SK-N-SH (cell line): ENCODE data around the gene UGGT2. TPM values are rescaled to one million over a fixed set of nuclear protein-coding genes. Genes with fewer than 3 reads are reported as not detected.

Source experiments
- CTCF ChIA-PET: fragments of 300-600, 350-600 bp; formaldehyde crosslinking; extraction: SDS; loops from one replicate; lab custom pipeline; 2021; lab: Yijun Ruan, JAX
- POLR2A ChIA-PET: fragments of 350-600 bp; sonication (Branson Sonifier 250); formaldehyde crosslinking; extraction: SDS; loops from one replicate; lab custom pipeline; 2020; ENCODE audit warnings: antibody characterized with exemption, inconsistent platforms; lab: Yijun Ruan, JAX
- DNase-seq: peaks from one replicate; pipeline ENCODE4 v3.0.0; 2012
- H2AFZ ChIP-seq: fragments of 200-600 bp; sonication (generic); 2 replicates; pipeline ENCODE4 v1.8.1; 2016; ENCODE audit warnings: antibody characterized with exemption, mild to moderate bottlenecking, low read depth
- H3F3A ChIP-seq: fragments of 200-600 bp; sonication (generic); replicated peaks from 2 replicates; pipeline ENCODE3; 2016; ENCODE audit warnings: antibody characterized with exemption, mild to moderate bottlenecking; ENCODE audit not compliant: insufficient read depth
- H3K27ac ChIP-seq, 2 experiments: fragments of 200-500 bp in 1 of 2; fragments of 200-600 bp in 1 of 2; sonication (Bioruptor generic) in 1 of 2; sonication (generic), shearing (Covaris generic) in 1 of 2; 2 replicates each; pipeline versions ENCODE4 v1.5.1 to v1.6.1; 2014 to 2016; ENCODE audit warnings: low read depth in 2 of 2, inconsistent platforms in 1 of 2, low read length in 1 of 2, mild to moderate bottlenecking in 1 of 2, mixed read lengths in 1 of 2
- H3K27me3 ChIP-seq: fragments of 200-600 bp; sonication (generic), shearing (Covaris generic); 2 replicates; pipeline ENCODE4 v1.6.1; 2016; ENCODE audit warnings: mixed run types; ENCODE audit not compliant: insufficient read depth
- H3K36me3 ChIP-seq, 2 experiments: fragments of 200-500 bp in 1 of 2; fragments of 200-600 bp in 1 of 2; sonication (Bioruptor generic) in 1 of 2; sonication (generic) in 1 of 2; replicated peaks in 1 of 2; 2 replicates each; pipeline versions ENCODE3 to v1.5.1; 2014 to 2016; ENCODE audit warnings: low read length in 1 of 2, mild to moderate bottlenecking in 1 of 2; ENCODE audit not compliant: insufficient read depth in 2 of 2, control insufficient read depth in 1 of 2
- H3K4me1 ChIP-seq, 2 experiments: fragments of 200-500 bp in 1 of 2; fragments of 200-600 bp in 1 of 2; sonication (Bioruptor generic) in 1 of 2; sonication (generic), shearing (Covaris generic) in 1 of 2; 2 replicates each; pipeline versions ENCODE4 v1.5.1 to v1.6.1; 2014 to 2016; ENCODE audit warnings: low read depth in 1 of 2, low read length in 1 of 2, mixed run types in 1 of 2; ENCODE audit not compliant: insufficient read depth in 2 of 2, control insufficient read depth in 1 of 2
- H3K4me2 ChIP-seq: fragments of 200-600 bp; sonication (generic), shearing (Covaris generic); 2 replicates; pipeline ENCODE4 v1.6.1; 2017; ENCODE audit warnings: mixed run types
- H3K4me3 ChIP-seq, 2 experiments: fragments of 200-500 bp in 1 of 2; fragments of 200-600 bp in 1 of 2; sonication (Bioruptor generic) in 1 of 2; sonication (generic), shearing (Covaris generic) in 1 of 2; 2 replicates each; pipeline versions ENCODE4 v1.5.1 to v1.8.1; 2014 to 2016; ENCODE audit warnings: low read depth in 2 of 2, inconsistent platforms in 1 of 2, low read length in 1 of 2, mild to moderate bottlenecking in 1 of 2, mixed read lengths in 1 of 2, moderate library complexity in 1 of 2
- H3K79me2 ChIP-seq: fragments of 200-600 bp; sonication (generic); 2 replicates; pipeline ENCODE4 v1.8.1; 2017; ENCODE audit warnings: mild to moderate bottlenecking; ENCODE audit not compliant: insufficient read depth
- H3K9ac ChIP-seq: fragments of 200-600 bp; sonication (generic); 2 replicates; pipeline ENCODE4 v1.6.1; 2017; ENCODE audit warnings: mixed run types
- H3K9me2 ChIP-seq: fragments of 200-600 bp; sonication (generic); 2 replicates; pipeline ENCODE4 v1.6.1; 2017; ENCODE audit warnings: mixed run types
- H3K9me3 ChIP-seq: fragments of 200-600 bp; sonication (generic); 2 replicates; pipeline ENCODE4 v1.6.1; 2017; ENCODE audit warnings: mixed run types, mild to moderate bottlenecking, moderate library complexity
- H4K20me1 ChIP-seq: fragments of 200-600 bp; sonication (generic); 2 replicates; pipeline ENCODE4 v1.6.1; 2017; ENCODE audit warnings: mild to moderate bottlenecking, mixed run types; ENCODE audit not compliant: insufficient read depth
- ELF1 ChIP-seq: IDR thresholded peaks from 2 replicates; pipeline ENCODE4 v1.4.0; 2012
- FOXM1 ChIP-seq: IDR thresholded peaks from 2 replicates; pipeline ENCODE4 v1.4.0; 2012; ENCODE audit warnings: low read depth, mild to moderate bottlenecking
- GABPA ChIP-seq: IDR thresholded peaks from 2 replicates; pipeline ENCODE4 v1.4.0; 2012; ENCODE audit warnings: low read depth, mild to moderate bottlenecking
- JUND ChIP-seq: IDR thresholded peaks from 2 replicates; pipeline ENCODE4 v1.4.0; 2012
- MEF2A ChIP-seq: IDR thresholded peaks from 2 replicates; pipeline ENCODE4 v1.4.0; 2012; ENCODE audit warnings: low read depth, borderline replicate concordance
- TCF12 ChIP-seq: IDR thresholded peaks from 2 replicates; pipeline ENCODE4 v1.4.0; 2012
- whole genome bisulfite sequencing: methylation state at CpG from one replicate; pipeline ENCODE4 v1.1.6; 2017; ENCODE audit warnings: low lambda C conversion rate; 5-methylcytosine and 5-hydroxymethylcytosine counted together
- polyA plus RNA-seq, 3 experiments: library from polyadenylated mRNA; depleted of rRNA; stranded (reverse); fragments of >200 nt; gene quantifications; 2 replicates each; pipeline ENCODE4 v1.2.3, GENCODE V29; 2012
- TF ChIP-seq, protein P1 (sequence below): IDR thresholded peaks from 2 replicates; pipeline ENCODE4; 2012
- TF ChIP-seq, protein P2 (sequence below): IDR thresholded peaks from 2 replicates; pipeline ENCODE4 v1.4.0; 2012; ENCODE audit warnings: low read depth, borderline replicate concordance
- TF ChIP-seq, protein P3 (sequence below): fragments of 200-600 bp; sonication (generic); IDR thresholded peaks from 2 replicates; pipeline ENCODE4 v1.6.1; 2017; ENCODE audit warnings: antibody characterized with exemption, mild to moderate bottlenecking, moderate library complexity
- TF ChIP-seq, protein P4 (sequence below): IDR thresholded peaks from 2 replicates; pipeline ENCODE4 v1.6.1; 2012; ENCODE audit warnings: mild to moderate bottlenecking, low read depth, low read length, moderate library complexity

UGGT2 gene
- polyA plus RNA-seq, 1 of the 3 experiments (the other 2 are of a cell fraction), result 13.3 TPM

DNA sequence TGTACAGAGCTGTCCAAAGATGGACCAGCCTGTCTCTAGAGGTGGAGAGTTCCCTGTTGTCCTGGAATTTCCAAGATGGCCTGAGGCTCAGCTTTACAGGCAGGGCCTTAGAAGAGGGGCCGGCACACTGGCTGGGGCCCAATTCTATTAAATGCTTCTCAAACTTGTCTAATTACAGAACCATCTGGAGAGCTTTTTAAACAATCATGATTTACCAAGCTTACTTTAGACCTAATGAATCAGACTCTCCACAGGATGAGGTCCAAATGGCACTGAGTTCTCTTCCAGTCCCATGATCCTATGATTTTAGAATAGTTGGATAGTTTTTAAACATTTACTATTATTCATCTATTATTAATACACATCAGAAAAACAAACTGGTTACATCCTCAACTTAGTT, 252.8 kb downstream of the UGGT2 start:
- no peaks in the 10 kb centered on the region for H4K20me1 ChIP-seq
- TF ChIP-seq GABPA, result no peak
- TF ChIP-seq, protein P1, sequence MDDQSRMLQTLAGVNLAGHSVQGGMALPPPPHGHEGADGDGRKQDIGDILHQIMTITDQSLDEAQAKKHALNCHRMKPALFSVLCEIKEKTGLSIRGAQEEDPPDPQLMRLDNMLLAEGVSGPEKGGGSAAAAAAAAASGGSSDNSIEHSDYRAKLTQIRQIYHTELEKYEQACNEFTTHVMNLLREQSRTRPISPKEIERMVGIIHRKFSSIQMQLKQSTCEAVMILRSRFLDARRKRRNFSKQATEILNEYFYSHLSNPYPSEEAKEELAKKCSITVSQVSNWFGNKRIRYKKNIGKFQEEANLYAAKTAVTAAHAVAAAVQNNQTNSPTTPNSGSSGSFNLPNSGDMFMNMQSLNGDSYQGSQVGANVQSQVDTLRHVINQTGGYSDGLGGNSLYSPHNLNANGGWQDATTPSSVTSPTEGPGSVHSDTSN, result no peak
- no peak for TF ChIP-seq JUND
- TF ChIP-seq, protein P2, sequence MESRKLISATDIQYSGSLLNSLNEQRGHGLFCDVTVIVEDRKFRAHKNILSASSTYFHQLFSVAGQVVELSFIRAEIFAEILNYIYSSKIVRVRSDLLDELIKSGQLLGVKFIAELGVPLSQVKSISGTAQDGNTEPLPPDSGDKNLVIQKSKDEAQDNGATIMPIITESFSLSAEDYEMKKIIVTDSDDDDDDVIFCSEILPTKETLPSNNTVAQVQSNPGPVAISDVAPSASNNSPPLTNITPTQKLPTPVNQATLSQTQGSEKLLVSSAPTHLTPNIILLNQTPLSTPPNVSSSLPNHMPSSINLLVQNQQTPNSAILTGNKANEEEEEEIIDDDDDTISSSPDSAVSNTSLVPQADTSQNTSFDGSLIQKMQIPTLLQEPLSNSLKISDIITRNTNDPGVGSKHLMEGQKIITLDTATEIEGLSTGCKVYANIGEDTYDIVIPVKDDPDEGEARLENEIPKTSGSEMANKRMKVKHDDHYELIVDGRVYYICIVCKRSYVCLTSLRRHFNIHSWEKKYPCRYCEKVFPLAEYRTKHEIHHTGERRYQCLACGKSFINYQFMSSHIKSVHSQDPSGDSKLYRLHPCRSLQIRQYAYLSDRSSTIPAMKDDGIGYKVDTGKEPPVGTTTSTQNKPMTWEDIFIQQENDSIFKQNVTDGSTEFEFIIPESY, result no peak
- TF ChIP-seq, protein P3, sequence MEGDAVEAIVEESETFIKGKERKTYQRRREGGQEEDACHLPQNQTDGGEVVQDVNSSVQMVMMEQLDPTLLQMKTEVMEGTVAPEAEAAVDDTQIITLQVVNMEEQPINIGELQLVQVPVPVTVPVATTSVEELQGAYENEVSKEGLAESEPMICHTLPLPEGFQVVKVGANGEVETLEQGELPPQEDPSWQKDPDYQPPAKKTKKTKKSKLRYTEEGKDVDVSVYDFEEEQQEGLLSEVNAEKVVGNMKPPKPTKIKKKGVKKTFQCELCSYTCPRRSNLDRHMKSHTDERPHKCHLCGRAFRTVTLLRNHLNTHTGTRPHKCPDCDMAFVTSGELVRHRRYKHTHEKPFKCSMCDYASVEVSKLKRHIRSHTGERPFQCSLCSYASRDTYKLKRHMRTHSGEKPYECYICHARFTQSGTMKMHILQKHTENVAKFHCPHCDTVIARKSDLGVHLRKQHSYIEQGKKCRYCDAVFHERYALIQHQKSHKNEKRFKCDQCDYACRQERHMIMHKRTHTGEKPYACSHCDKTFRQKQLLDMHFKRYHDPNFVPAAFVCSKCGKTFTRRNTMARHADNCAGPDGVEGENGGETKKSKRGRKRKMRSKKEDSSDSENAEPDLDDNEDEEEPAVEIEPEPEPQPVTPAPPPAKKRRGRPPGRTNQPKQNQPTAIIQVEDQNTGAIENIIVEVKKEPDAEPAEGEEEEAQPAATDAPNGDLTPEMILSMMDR, result no peak
- no peak for TF ChIP-seq FOXM1
- no peak for TF ChIP-seq TCF12
- no peak for TF ChIP-seq ELF1
- TF ChIP-seq, protein P4, sequence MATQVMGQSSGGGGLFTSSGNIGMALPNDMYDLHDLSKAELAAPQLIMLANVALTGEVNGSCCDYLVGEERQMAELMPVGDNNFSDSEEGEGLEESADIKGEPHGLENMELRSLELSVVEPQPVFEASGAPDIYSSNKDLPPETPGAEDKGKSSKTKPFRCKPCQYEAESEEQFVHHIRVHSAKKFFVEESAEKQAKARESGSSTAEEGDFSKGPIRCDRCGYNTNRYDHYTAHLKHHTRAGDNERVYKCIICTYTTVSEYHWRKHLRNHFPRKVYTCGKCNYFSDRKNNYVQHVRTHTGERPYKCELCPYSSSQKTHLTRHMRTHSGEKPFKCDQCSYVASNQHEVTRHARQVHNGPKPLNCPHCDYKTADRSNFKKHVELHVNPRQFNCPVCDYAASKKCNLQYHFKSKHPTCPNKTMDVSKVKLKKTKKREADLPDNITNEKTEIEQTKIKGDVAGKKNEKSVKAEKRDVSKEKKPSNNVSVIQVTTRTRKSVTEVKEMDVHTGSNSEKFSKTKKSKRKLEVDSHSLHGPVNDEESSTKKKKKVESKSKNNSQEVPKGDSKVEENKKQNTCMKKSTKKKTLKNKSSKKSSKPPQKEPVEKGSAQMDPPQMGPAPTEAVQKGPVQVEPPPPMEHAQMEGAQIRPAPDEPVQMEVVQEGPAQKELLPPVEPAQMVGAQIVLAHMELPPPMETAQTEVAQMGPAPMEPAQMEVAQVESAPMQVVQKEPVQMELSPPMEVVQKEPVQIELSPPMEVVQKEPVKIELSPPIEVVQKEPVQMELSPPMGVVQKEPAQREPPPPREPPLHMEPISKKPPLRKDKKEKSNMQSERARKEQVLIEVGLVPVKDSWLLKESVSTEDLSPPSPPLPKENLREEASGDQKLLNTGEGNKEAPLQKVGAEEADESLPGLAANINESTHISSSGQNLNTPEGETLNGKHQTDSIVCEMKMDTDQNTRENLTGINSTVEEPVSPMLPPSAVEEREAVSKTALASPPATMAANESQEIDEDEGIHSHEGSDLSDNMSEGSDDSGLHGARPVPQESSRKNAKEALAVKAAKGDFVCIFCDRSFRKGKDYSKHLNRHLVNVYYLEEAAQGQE, result no peak
- TF ChIP-seq MEF2A, result no peak
- no peaks in the 10 kb centered on the region for H3K9me2 ChIP-seq
- POLR2A ChIA-PET, result interaction anchor here (1.0 kb wide), 1 partner anchor 124 kb away, joined by 3 read pairs; the partner anchor contains the start of gene DNAJC3
- no peak overlapping the region for H3K4me3 ChIP-seq
- H3K36me3 ChIP-seq, result peaks cover 12 to 17% of the 10 kb centered on the region in 2 experiments
- 100% methylated on average over 1 of the region's 1 CpG for WGBS
- no peak for DNase-seq
- H2AFZ ChIP-seq, result no peak overlapping the region
- no peak overlapping the region for H3K4me2 ChIP-seq
- no peak overlapping the region for H3K9ac ChIP-seq
- CTCF ChIA-PET, result interaction anchor here (1.5 kb wide), 1 partner anchor 16 kb away, joined by 4 read pairs; no protein-coding TSS in a partner anchor
- no peaks in the 10 kb centered on the region for H3K27me3 ChIP-seq
- no peaks in the 10 kb centered on the region for H3F3A ChIP-seq
- no peak overlapping the region for H3K27ac ChIP-seq
- H3K4me1 ChIP-seq, result no peaks in the 10 kb centered on the region; a peak in 1 of 4 replicates
- H3K79me2 ChIP-seq, result no peaks in the 10 kb centered on the region; the same call in 1 of the 2 replicates
- H3K9me3 ChIP-seq, result 0 out of 2 replicates have a peak, but pooled peaks cover 7% of the 10 kb centered on the region
